PC-3 (cell line): ENCODE measurements around the gene CFAP73. TPM values are rescaled to one million over a fixed set of nuclear protein-coding genes. Genes with fewer than 3 reads are reported as not detected.

Experiments
- ATAC-seq: fragments of 200-7000 bp; cut with Tn5 transposase; 2 replicates; pipeline ENCODE4 v1.9.1; 2020; ENCODE audit warnings: mild to moderate bottlenecking, moderate library complexity
- BruUV-seq: library from RNA; stranded (reverse); fragments of 400-500 nt; replicated peaks from 2 replicates; lab custom pipeline; 2021; lab: Mats Ljungman, UMichigan
- CTCF ChIA-PET: fragments of 300-600 bp; sonication (Branson Sonifier 250); formaldehyde crosslinking; loops from one replicate; lab custom pipeline; 2022; ENCODE audit warnings: antibody characterized with exemption; lab: Charles Lee
- POLR2A ChIA-PET: fragments of 300-600 bp; sonication (Branson Sonifier 250); formaldehyde crosslinking; loops from one replicate; lab custom pipeline; 2022; ENCODE audit warnings: antibody characterized with exemption; ENCODE audit not compliant: unreplicated experiment; lab: Charles Lee
- DNase-seq: peaks from one replicate; pipeline ENCODE4 v3.0.0-alpha.2; 2015
- H2AFZ ChIP-seq: fragments of 300-600 bp; sonication (generic); 2 replicates; pipeline ENCODE4 v1.6.0; 2016; ENCODE audit warnings: antibody characterized with exemption, low read length
- H3F3A ChIP-seq: fragments of 300-600 bp; sonication (generic); one replicate; pipeline ENCODE4 v1.6.0; 2017; ENCODE audit warnings: antibody characterized with exemption, low read length, control low read depth, mild to moderate bottlenecking; ENCODE audit not compliant: unreplicated experiment
- H3K27ac ChIP-seq: fragments of 300-600 bp; sonication (generic); 2 replicates; pipeline ENCODE4 v1.5.1; 2016; ENCODE audit warnings: mild to moderate bottlenecking, low read length
- H3K27me3 ChIP-seq: fragments of 300-600 bp; sonication (generic); 2 replicates; pipeline ENCODE4 v1.6.1; 2016; ENCODE audit warnings: low read length, mixed read lengths
- H3K36me3 ChIP-seq: fragments of 300-600 bp; sonication (generic); 2 replicates; pipeline ENCODE4 v1.6.1; 2016; ENCODE audit warnings: low read depth, mixed run types, low read length, mixed read lengths
- H3K4me1 ChIP-seq: fragments of 300-600 bp; sonication (generic); 2 replicates; pipeline ENCODE4 v1.5.1; 2016; ENCODE audit warnings: low read length; ENCODE audit not compliant: insufficient read depth
- H3K4me2 ChIP-seq: fragments of 300-600 bp; sonication (generic); 2 replicates; pipeline ENCODE4 v1.6.0; 2016; ENCODE audit warnings: low read length
- H3K4me3 ChIP-seq: fragments of 300-600 bp; sonication (generic); 2 replicates; pipeline ENCODE4 v1.5.1; 2016; ENCODE audit warnings: mild to moderate bottlenecking, low read length, mixed read lengths
- H3K79me2 ChIP-seq: fragments of 300-600 bp; sonication (generic); 2 replicates; pipeline ENCODE4 v1.6.1; 2017; ENCODE audit warnings: low read length, mixed read lengths
- H3K9ac ChIP-seq: fragments of 300-600 bp; sonication (generic); 2 replicates; pipeline ENCODE4 v1.6.0; 2016; ENCODE audit warnings: mild to moderate bottlenecking, low read length
- H3K9me2 ChIP-seq: fragments of 300-600 bp; sonication (generic); replicated peaks from 2 replicates; pipeline ENCODE4 v1.6.1; 2016; ENCODE audit warnings: mixed run types, low read length, mixed read lengths
- H3K9me3 ChIP-seq: fragments of 300-600 bp; sonication (generic); 2 replicates; pipeline ENCODE4 v1.6.1; 2016; ENCODE audit warnings: low read length, mixed read lengths
- H4K20me1 ChIP-seq: fragments of 300-600 bp; sonication (generic); 2 replicates; pipeline ENCODE4 v1.6.1; 2016; ENCODE audit warnings: low read length, mixed read lengths
- CTCF ChIP-seq: fragments of 300-600 bp; sonication (generic); conservative IDR thresholded peaks from 2 replicates; pipeline ENCODE4 v1.5.1; 2017; ENCODE audit warnings: antibody characterized with exemption, low read depth, mild to moderate bottlenecking, low read length
- EZH2 ChIP-seq: fragments of 300-600 bp; sonication (generic); IDR thresholded peaks from one replicate; pipeline ENCODE4 v1.6.1; 2017; ENCODE audit warnings: antibody characterized with exemption, mild to moderate bottlenecking, low read length; ENCODE audit not compliant: unreplicated experiment
- EZH2phosphoT487 ChIP-seq: fragments of 300-600 bp; sonication (generic); IDR thresholded peaks from 2 replicates; pipeline ENCODE4 v1.6.1; 2018; ENCODE audit warnings: mild to moderate bottlenecking, antibody characterized with exemption, low read length, borderline replicate concordance
- intact Hi-C: fragments of 100-400 bp; cut with micrococcal nuclease; formaldehyde crosslinking; loops from 2 replicates; pipeline ENCODE4 v1.9.0; 2023
- total RNA-seq: library from RNA; depleted of rRNA; stranded (reverse); fragments of >200 nt; gene quantifications from 2 replicates; pipeline ENCODE4 v1.2.3, GENCODE V29; 2014

CFAP73 gene
- total RNA-seq, 1 experiment from 2014 or later, result not detected

GRCh38 chr12:113162102-113163029, 12.8 kb downstream of the CFAP73 start:
- peak; percentile 52 for ATAC-seq
- Histone ChIP-seq H3F3A (no peaks in the 10 kb centered on the region), H3K79me2 (no peaks in the 10 kb centered on the region), H3K9me2 (no peaks in the 10 kb centered on the region), H3K4me3 (no peak overlapping the region), H3K4me1 (peaks cover 9% of the 10 kb centered on the region), H3K36me3 (peaks cover 82% of the 10 kb centered on the region), H4K20me1 (peaks cover 15% of the 10 kb centered on the region; the same call in 1 of the 2 replicates), H3K27me3 (no peaks in the 10 kb centered on the region), H3K27ac (no peak overlapping the region), H3K9ac (no peak overlapping the region), H2AFZ (no peak overlapping the region), H3K4me2 (no peak overlapping the region), H3K9me3 (no peaks in the 10 kb centered on the region)
- BruUV-seq, result no TSS peak
- ChIA-PET CTCF (no interaction called here), POLR2A (interaction anchor here (0.5 kb wide), 1 partner anchor 61 kb away, joined by 7 read pairs; no protein-coding TSS in a partner anchor)
- DNase-seq, result peak; percentile 49
- intact Hi-C loops, result no loop called here
- no peak for TF ChIP-seq CTCF
- TF ChIP-seq EZH2phosphoT487, result no peak
- TF ChIP-seq EZH2, result no peak

- ChIA-PET CTCF (no interaction called here), POLR2A (interaction anchor here (0.5 kb wide), 1 partner anchor 61 kb away, joined by 7 read pairs; no protein-coding TSS in a partner anchor)
- no peaks in the 10 kb centered on the region for H3K27me3 ChIP-seq
- H3K9me3 ChIP-seq, result no peaks in the 10 kb centered on the region
- H3K9ac ChIP-seq, result no peak overlapping the region
- TF ChIP-seq EZH2phosphoT487, result no peak
- no peak for TF ChIP-seq CTCF
- TF ChIP-seq EZH2, result no peak
- intact Hi-C loops, result no loop called here
- H3F3A ChIP-seq, result no peaks in the 10 kb centered on the region
- H3K36me3 ChIP-seq, result peaks cover 83% of the 10 kb centered on the region
- BruUV-seq, result no TSS peak
- no peaks in the 10 kb centered on the region for H3K79me2 ChIP-seq
- no peak overlapping the region for H3K4me3 ChIP-seq
- no peak overlapping the region for H3K4me2 ChIP-seq
- no peak overlapping the region for H2AFZ ChIP-seq
- no peak overlapping the region for H3K27ac ChIP-seq
- peaks cover 15% of the 10 kb centered on the region; the same call in 1 of the 2 replicates for H4K20me1 ChIP-seq
- H3K4me1 ChIP-seq, result peaks cover 9% of the 10 kb centered on the region
- DNase-seq (no peak), ATAC-seq (no peak)
- no peaks in the 10 kb centered on the region for H3K9me2 ChIP-seq
Observed at GRCh38 chr12:113163030-113163360, 13.5 kb downstream of the CFAP73 start.

DNA sequence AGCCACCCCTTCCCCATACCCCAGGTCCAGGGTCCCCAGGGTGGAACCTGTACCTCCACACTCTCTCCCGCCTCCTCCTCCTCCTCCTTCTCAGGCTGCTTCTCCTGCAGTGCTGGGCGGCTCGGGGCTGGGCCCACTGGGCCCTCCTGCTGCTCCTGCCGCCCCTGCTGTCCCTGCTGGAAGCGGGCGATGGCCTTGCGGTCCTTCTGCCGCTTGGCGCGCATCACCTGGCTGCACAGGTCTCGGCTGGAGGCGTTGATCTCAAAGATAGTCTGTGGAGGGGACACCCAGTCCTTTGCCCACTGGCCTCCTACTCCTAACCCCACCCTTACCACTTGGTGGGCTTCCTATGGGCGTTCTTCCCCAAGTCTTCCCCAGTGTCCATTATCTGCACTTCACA, 14.5 kb downstream of the CFAP73 start:
- Histone ChIP-seq H3K36me3 (peaks cover 81% of the 10 kb centered on the region), H3K9ac (no peak overlapping the region), H3K4me3 (no peak overlapping the region), H3F3A (no peaks in the 10 kb centered on the region), H3K27ac (no peak overlapping the region), H2AFZ (no peak overlapping the region), H3K9me3 (no peaks in the 10 kb centered on the region), H3K79me2 (no peaks in the 10 kb centered on the region), H3K27me3 (no peaks in the 10 kb centered on the region), H3K9me2 (no peaks in the 10 kb centered on the region), H3K4me2 (no peak overlapping the region), H4K20me1 (peaks cover 15% of the 10 kb centered on the region; the same call in 1 of the 2 replicates), H3K4me1 (peaks cover 9% of the 10 kb centered on the region)
- CTCF ChIA-PET, result no interaction called here
- BruUV-seq, result no TSS peak
- TF ChIP-seq EZH2phosphoT487 (no peak), CTCF (no peak), EZH2 (no peak)
- POLR2A ChIA-PET, result no interaction called here
- ATAC-seq, result no peak
- intact Hi-C loops, result no loop called here
- DNase-seq, result no peak
